Thymus (tissue), 11 donors: ENCODE results near the gene EEF1A2. TPM values are rescaled to one million over a fixed set of nuclear protein-coding genes. Genes with fewer than 3 reads are reported as not detected.
A peak's percentile ranks its signal among the peaks of the same experiment; 100 is the strongest.

Experiments
- DNase-seq, 9 donors: peaks; one replicate each; pipeline ENCODE4 v3.0.0-alpha.2; 2013; ENCODE audit warnings: low spot score in 9 of 9, low read depth in 6 of 9, missing footprints in 1 of 9
- H3K27ac ChIP-seq, 2 donors: one replicate each; pipeline ENCODE4 v1.5.1; 2013; ENCODE audit warnings: control low read depth in 1 of 2, low read depth in 1 of 2, low read length in 1 of 2, mild to moderate bottlenecking in 1 of 2, moderate library complexity in 1 of 2
- H3K27me3 ChIP-seq, 2 donors: one replicate each; pipeline ENCODE4 v1.5.1; 2013; ENCODE audit warnings: low read length in 1 of 2; ENCODE audit not compliant: control insufficient read depth in 2 of 2, insufficient read depth in 1 of 2
- H3K36me3 ChIP-seq, 2 donors: one replicate each; pipeline ENCODE4 v1.5.1; 2013; ENCODE audit warnings: low read length in 1 of 2, mild to moderate bottlenecking in 1 of 2, moderate library complexity in 1 of 2; ENCODE audit not compliant: control insufficient read depth in 2 of 2, insufficient read depth in 2 of 2
- H3K4me1 ChIP-seq, 2 donors: one replicate each; pipeline ENCODE4 v1.5.1; 2013; ENCODE audit warnings: low read length in 2 of 2; ENCODE audit not compliant: control insufficient read depth in 2 of 2, insufficient read depth in 2 of 2
- H3K4me3 ChIP-seq, 2 donors: one replicate each; pipeline ENCODE4 v1.5.1; 2013; ENCODE audit warnings: low read length in 2 of 2, control low read depth in 1 of 2, mild to moderate bottlenecking in 1 of 2
- H3K9me3 ChIP-seq, 2 donors: one replicate each; pipeline ENCODE4 v1.5.1; 2013; ENCODE audit warnings: low read length in 1 of 2, mild to moderate bottlenecking in 1 of 2; ENCODE audit not compliant: control insufficient read depth in 2 of 2, insufficient read depth in 1 of 2
- WGBS: extraction: QIAGEN DNeasy Blood & Tissue Kit; methylation state at CpG from one replicate; pipeline ENCODE4 v1.1.7; 2013; 5-methylcytosine and 5-hydroxymethylcytosine counted together
- polyA plus RNA-seq: library from polyadenylated mRNA; stranded (reverse); fragments of 200-250 nt; gene quantifications from one replicate; pipeline ENCODE4 v1.2.3, GENCODE V29; 2013
- total RNA-seq: library from RNA; stranded (reverse); fragments of 120-200 nt; gene quantifications from one replicate; pipeline ENCODE4 v1.2.4, GENCODE V29; 2013
- donor health status: healthy.

EEF1A2 gene
- total and polyA plus RNA-seq, 2 donors, result 0.19 to 2.2 TPM

DNA sequence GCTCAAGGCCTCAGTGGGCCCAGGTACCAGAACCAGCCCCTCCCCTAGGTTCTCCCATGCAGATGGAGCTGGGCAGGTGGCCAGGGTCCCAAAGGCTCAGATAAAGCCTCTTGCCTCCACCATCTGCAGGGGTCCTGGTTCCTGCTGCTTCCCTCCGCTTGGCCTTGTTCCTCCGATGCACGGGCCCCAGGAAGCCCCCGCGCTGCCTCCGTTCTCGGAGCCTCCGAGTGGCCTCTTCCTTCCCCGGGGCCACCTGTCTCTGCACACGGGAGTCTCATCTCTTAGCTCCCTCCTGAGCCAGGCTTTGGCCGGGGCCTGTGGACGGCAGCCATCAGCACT is 40.2 kb upstream of the EEF1A2 start:
- no peak for DNase-seq
- Histone ChIP-seq H3K27me3 (peaks cover 0 to 22% of the 10 kb centered on the region in 2 donors), H3K4me3 (no peak overlapping the region), H3K9me3 (no peaks in the 10 kb centered on the region), H3K27ac (no peak overlapping the region), H3K4me1 (peaks cover 2 to 25% of the 10 kb centered on the region in 2 donors), H3K36me3 (no peaks in the 10 kb centered on the region)
- 72% methylated on average over 12 of the region's 12 CpGs for WGBS

- 57% methylated on average over 27 of the region's 27 CpGs for WGBS
- peaks cover 0 to 22% of the 10 kb centered on the region in 2 donors for H3K27me3 ChIP-seq
- peaks cover 2 to 25% of the 10 kb centered on the region in 2 donors for H3K4me1 ChIP-seq
- peak in 1 of 9 donors; percentile 28 for DNase-seq
- no peaks in the 10 kb centered on the region for H3K9me3 ChIP-seq
- peak overlapping the region; percentile 63 to 67 for H3K4me3 ChIP-seq
- peak overlapping the region; percentile 82 to 84 for H3K27ac ChIP-seq
- no peaks in the 10 kb centered on the region for H3K36me3 ChIP-seq
Observed at GRCh38 chr20:63538204-63539091, 39.6 kb upstream of the EEF1A2 start.

DNA sequence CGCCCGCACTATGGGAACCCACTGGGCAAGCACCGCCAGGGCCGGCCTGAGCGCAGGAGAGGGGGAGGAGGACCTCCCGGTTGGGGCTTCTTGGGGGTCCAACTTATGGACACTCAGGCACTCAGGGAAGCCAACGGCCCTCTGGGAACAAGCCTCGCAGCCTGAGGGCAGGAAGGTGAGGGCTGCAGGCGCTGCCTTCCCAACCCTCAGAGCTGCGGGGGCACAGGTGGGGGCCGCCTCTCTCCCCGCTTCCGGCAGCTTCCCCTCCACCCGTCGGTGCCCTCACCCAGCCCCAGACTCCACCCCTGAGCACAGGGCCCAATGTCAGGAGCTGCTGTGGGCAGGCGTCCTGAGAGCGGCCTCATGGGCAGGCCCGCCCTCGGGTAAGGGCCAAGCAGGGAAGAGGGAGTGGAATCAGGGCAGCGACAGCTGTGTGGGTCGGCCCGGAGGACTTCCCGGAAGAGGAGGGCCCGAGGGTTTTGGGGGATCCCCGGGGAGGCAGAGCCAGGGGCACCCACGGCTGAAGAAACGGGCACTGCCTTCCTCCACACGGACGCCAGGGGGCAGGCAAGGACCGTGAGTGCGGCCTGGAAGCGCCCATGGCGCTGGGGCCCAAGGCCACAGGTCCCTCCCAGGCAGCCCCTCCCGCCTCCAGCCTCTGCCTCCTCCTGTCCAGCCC is 38.8 kb upstream of the EEF1A2 start:
- no peaks in the 10 kb centered on the region for H3K36me3 ChIP-seq
- H3K4me3 ChIP-seq, result peak overlapping the region; percentile 63 to 67
- peaks cover 0 to 23% of the 10 kb centered on the region in 2 donors for H3K27me3 ChIP-seq
- WGBS, result 9% methylated on average over 34 of the region's 34 CpGs
- H3K4me1 ChIP-seq, result peaks cover 2 to 25% of the 10 kb centered on the region in 2 donors
- H3K27ac ChIP-seq, result peak overlapping the region; percentile 82 to 84
- peak; percentile 76 to 96 (median 90) for DNase-seq
- no peaks in the 10 kb centered on the region for H3K9me3 ChIP-seq

DNA sequence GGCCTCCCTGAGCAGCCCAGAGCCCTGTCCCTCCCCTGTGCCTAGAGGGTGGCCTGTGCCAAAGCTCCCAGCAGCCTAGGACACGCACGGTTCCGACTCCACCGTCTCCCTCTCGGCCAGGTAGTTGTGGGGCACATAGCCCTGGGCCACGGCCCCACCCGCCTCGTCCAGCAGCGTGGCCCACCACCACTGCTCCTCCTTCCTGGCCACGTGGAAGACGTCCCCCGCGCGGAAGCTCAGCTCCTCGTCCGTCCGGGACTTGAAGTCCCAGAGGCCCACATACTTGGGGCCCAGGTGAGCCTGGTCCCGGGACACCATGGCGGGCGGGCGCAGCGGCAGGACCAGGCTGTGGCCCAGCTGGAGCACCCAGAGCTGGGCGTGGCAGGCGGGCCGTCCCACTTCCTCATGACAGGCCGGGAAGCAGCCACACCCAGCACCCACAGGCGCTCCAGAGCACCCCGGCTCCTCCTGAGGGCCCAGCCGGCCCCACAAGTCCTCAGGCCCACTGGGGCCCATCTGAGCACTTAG is 38.2 kb upstream of the EEF1A2 start, which contains the start of gene PTK6:
Gene PTK6, minus strand, starts transcription at position 380 of the 528 bp plus-strand sequence. Its CDS starts 62 bp downstream, at position 318.
- 89% methylated on average over 29 of the region's 29 CpGs for WGBS
- Histone ChIP-seq H3K27ac (peak within 1 kb of the TSS; percentile 82 to 84), H3K9me3 (no peaks in the 10 kb centered on the region), H3K27me3 (peaks cover 0 to 25% of the 10 kb centered on the region in 2 donors), H3K36me3 (no peaks in the 10 kb centered on the region), H3K4me1 (peaks cover 2 to 25% of the 10 kb centered on the region in 2 donors), H3K4me3 (peak within 1 kb of the TSS; percentile 63 to 67)
- DNase-seq, result no peak

GRCh38 chr20:63536241-63536977 is 37.5 kb upstream of the EEF1A2 start:
- peaks cover 2 to 25% of the 10 kb centered on the region in 2 donors for H3K4me1 ChIP-seq
- 91% methylated on average over 35 of the region's 35 CpGs for WGBS
- no peak overlapping the region for H3K4me3 ChIP-seq
- no peak for DNase-seq
- no peak overlapping the region for H3K27ac ChIP-seq
- H3K27me3 ChIP-seq, result peaks cover 0 to 25% of the 10 kb centered on the region in 2 donors
- no peaks in the 10 kb centered on the region for H3K36me3 ChIP-seq
- peaks cover 0 to 3% of the 10 kb centered on the region in 2 donors for H3K9me3 ChIP-seq

DNA sequence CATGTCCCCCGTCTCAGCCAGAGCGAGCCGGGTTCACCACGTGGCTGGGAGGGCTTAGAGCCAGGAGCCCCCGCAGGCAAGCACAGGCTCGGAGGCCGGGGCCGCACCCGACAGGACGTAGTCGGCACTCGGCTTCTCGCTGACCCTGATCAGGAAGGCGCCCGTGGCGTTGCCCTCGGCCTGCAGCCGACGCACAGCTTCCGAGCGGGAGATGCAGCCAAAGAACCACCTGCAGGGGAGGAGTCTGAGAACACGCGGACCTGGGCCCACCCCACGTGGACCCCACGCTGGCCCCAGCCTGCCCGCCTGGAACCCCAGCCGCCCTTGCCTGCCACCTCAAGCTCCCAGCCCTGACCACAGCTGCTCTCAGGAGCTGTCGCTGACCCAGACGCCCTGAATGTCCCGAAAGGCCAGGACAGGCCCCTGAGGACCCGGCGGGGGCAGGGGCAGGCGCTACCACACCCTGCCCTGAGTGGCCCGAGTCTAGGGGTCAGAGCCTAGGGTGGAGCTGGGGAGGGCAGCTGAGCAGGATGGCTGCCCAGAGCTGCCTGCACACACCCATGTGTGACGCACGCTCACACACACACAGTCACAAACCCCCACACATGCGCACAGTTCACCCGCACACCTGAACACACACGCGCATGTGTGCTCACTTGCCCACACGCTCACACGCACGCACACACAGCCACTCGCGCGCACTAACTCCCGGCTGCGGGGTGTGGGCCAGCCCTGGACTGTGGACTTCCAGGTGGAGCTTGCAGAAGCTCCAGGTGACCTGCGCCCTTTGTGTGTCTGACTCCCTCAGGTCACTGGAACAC is 36.2 kb upstream of the EEF1A2 start:
- Histone ChIP-seq H3K27me3 (peaks cover 0 to 25% of the 10 kb centered on the region in 2 donors), H3K4me1 (peaks cover 2 to 25% of the 10 kb centered on the region in 2 donors), H3K9me3 (peaks cover 0 to 3% of the 10 kb centered on the region in 2 donors), H3K4me3 (no peak overlapping the region), H3K27ac (peak overlapping the region in 1 of 2 donors; percentile 22), H3K36me3 (no peaks in the 10 kb centered on the region)
- WGBS, result 87% methylated on average over 49 of the region's 49 CpGs
- no peak for DNase-seq

GRCh38 chr20:63534427-63534830 is 35.5 kb upstream of the EEF1A2 start:
- Histone ChIP-seq H3K4me3 (no peak overlapping the region), H3K36me3 (no peaks in the 10 kb centered on the region), H3K4me1 (peaks cover 2 to 25% of the 10 kb centered on the region in 2 donors), H3K27me3 (peaks cover 0 to 26% of the 10 kb centered on the region in 2 donors), H3K9me3 (peaks cover 0 to 3% of the 10 kb centered on the region in 2 donors), H3K27ac (no peak overlapping the region)
- no peak for DNase-seq
- WGBS, result 89% methylated on average over 12 of the region's 12 CpGs

DNA sequence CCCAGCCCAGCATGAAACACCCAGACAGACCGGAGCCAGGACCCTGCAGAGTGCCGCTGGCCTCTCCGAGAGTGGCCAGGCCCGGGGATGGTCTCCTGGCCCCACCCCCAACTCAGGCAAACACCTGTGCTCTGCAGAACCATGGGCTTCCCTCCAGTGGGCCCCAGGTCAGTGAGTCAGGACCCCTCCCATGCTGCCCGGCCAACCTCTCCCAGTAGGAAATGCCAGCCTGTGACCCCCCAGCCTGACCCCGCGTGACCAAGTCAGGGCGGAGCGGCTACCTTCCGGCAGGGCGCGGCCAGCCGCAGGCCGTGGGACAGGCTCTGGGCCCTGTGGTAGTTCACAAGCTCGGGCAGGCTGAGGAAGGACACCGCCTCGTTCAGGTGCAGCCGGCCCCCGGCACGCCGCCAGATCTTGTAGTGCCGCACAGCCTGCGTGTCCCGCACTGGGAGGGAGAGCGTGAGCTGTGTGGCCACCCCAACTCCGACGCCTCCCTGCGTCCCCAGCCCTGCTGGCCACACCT is 35.0 kb upstream of the EEF1A2 start:
- 91% methylated on average over 28 of the region's 28 CpGs for WGBS
- H3K27ac ChIP-seq, result no peak overlapping the region
- no peaks in the 10 kb centered on the region for H3K36me3 ChIP-seq
- no peak for DNase-seq
- peaks cover 2 to 22% of the 10 kb centered on the region in 2 donors for H3K4me1 ChIP-seq
- H3K9me3 ChIP-seq, result peaks cover 0 to 3% of the 10 kb centered on the region in 2 donors
- peaks cover 0 to 31% of the 10 kb centered on the region in 2 donors for H3K27me3 ChIP-seq
- no peak overlapping the region for H3K4me3 ChIP-seq
